ENCODE measurements around the gene WDR18.

WDR18 gene

GRCh38 chr19:1041835-1042685, 57.9 kb downstream of the WDR18 start:
- no peak for DNase-seq (ENCODE audit: low read depth, low spot score)

GRCh38 chr19:1042689-1043511, 58.8 kb downstream of the WDR18 start:
- DNase-seq (ENCODE audit: low read depth, low spot score), result no peak
